HG02678 (cell line): Measurements from ENCODE around the gene NTRK1.

Source experiments
- ATAC-seq: cut with Tn5 transposase; IDR thresholded peaks from one replicate; pipeline ENCODE4 v1.9.1; 2021; ENCODE audit warnings: mild to moderate bottlenecking, moderate library complexity; ENCODE audit not compliant: unreplicated experiment

The NTRK1 gene

GRCh38 chr1:156836892-156837291 is 23.8 kb upstream of the NTRK1 start:
- ATAC-seq: no peak

GRCh38 chr1:156838972-156839371 is 21.7 kb upstream of the NTRK1 start:
- ATAC-seq: no peak

- ATAC-seq: no peak
These were observed 21.1 kb upstream of the NTRK1 start for GRCh38 chr1:156839426-156840109.

GRCh38 chr1:156840186-156840897 is 20.3 kb upstream of the NTRK1 start:
- ATAC-seq: no peak

- no peak for ATAC-seq
These were observed 19.8 kb upstream of the NTRK1 start for GRCh38 chr1:156840898-156841279.

GRCh38 chr1:156841295-156841855 is 19.3 kb upstream of the NTRK1 start:
- ATAC-seq: no peak

GRCh38 chr1:156842618-156843300 is 17.9 kb upstream of the NTRK1 start:
- ATAC-seq: no peak

GRCh38 chr1:156844102-156844501 is 16.6 kb upstream of the NTRK1 start:
- ATAC-seq: no peak

- ATAC-seq: no peak
These were observed 16.0 kb upstream of the NTRK1 start for GRCh38 chr1:156844638-156845037.

GRCh38 chr1:156845055-156845952 is 15.4 kb upstream of the NTRK1 start:
- ATAC-seq: no peak

GRCh38 chr1:156845953-156846545 is 14.6 kb upstream of the NTRK1 start:
- ATAC-seq: no peak

- no peak for ATAC-seq
These were observed 14.0 kb upstream of the NTRK1 start for GRCh38 chr1:156846643-156847042.

GRCh38 chr1:156847591-156848460 is 12.8 kb upstream of the NTRK1 start:
- no peak for ATAC-seq

GRCh38 chr1:156848461-156849150 is 12.1 kb upstream of the NTRK1 start:
- no peak for ATAC-seq

- ATAC-seq: no peak
These were observed 11.5 kb upstream of the NTRK1 start for GRCh38 chr1:156849151-156849496.

- ATAC-seq: no peak
These were observed 8.8 kb upstream of the NTRK1 start for GRCh38 chr1:156851779-156852417.

GRCh38 chr1:156852418-156852874 is 8.2 kb upstream of the NTRK1 start:
- ATAC-seq: no peak

- ATAC-seq: no peak
These were observed 6.9 kb upstream of the NTRK1 start for GRCh38 chr1:156853761-156854160.
